Fibroblast of pulmonary artery (primary cell): ENCODE measurements around the gene OSM.

ENCODE experiments used
- DNase-seq: peaks from one replicate; pipeline ENCODE4 v3.0.0-alpha.2; 2010; ENCODE audit warnings: low read depth
- H3K4me3 ChIP-seq: replicated peaks from 2 replicates; pipeline ENCODE4 v1.5.1; 2011; ENCODE audit warnings: low read depth, mild to moderate bottlenecking, control low read depth, low read length, moderate library complexity
- TF ChIP-seq, protein P1 (sequence below): IDR thresholded peaks from 2 replicates; pipeline ENCODE4 v1.5.1; 2011; ENCODE audit warnings: mild to moderate bottlenecking, control low read depth, low read length, inconsistent platforms; ENCODE audit errors: missing control alignments

OSM gene

DNA sequence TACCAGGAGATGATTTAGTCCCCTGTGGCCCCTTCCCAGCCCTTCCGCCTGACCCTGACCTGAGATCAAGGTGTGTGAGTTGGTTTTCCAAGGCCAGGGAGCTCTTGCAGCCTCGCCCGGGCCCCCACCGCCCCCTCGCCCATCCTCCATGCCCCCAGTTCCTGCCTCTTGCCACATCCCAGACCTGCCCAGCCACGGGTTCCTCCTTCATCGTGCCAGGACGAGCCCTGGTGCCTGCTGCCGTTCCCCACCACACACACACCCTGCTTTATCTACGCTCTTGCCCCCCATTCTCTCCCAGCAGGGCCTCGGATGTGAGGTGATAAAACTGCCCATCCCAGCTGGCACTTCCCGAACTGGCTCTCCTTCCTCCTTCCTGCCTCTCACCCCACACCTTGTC is 18.7 kb downstream of the OSM start:
- TF ChIP-seq, protein P1, sequence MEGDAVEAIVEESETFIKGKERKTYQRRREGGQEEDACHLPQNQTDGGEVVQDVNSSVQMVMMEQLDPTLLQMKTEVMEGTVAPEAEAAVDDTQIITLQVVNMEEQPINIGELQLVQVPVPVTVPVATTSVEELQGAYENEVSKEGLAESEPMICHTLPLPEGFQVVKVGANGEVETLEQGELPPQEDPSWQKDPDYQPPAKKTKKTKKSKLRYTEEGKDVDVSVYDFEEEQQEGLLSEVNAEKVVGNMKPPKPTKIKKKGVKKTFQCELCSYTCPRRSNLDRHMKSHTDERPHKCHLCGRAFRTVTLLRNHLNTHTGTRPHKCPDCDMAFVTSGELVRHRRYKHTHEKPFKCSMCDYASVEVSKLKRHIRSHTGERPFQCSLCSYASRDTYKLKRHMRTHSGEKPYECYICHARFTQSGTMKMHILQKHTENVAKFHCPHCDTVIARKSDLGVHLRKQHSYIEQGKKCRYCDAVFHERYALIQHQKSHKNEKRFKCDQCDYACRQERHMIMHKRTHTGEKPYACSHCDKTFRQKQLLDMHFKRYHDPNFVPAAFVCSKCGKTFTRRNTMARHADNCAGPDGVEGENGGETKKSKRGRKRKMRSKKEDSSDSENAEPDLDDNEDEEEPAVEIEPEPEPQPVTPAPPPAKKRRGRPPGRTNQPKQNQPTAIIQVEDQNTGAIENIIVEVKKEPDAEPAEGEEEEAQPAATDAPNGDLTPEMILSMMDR, result no peak
- no peak overlapping the region for H3K4me3 ChIP-seq
- no peak for DNase-seq

DNA sequence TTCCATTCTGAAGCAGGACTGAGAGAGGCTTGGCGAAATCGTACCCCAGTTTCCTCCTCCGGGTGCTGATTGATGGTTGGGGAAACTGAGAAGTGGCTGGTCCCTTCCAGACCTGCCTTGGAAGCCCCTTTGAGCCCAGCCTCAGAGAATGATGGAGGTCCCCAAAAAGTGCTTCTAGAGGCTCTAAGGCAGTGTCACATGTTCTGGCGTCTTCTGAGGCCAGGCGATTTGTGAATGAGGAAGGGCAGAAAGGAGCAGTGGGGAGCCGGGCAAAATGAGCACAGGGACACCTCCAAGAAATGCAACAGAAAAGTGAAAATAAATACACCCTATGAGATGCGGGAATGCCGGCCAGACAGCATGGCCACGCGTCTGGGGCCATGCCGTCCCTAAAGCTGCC is 19.1 kb downstream of the OSM start:
- no peak overlapping the region for H3K4me3 ChIP-seq
- DNase-seq, result no peak
- TF ChIP-seq, protein P1, result no peak

DNA sequence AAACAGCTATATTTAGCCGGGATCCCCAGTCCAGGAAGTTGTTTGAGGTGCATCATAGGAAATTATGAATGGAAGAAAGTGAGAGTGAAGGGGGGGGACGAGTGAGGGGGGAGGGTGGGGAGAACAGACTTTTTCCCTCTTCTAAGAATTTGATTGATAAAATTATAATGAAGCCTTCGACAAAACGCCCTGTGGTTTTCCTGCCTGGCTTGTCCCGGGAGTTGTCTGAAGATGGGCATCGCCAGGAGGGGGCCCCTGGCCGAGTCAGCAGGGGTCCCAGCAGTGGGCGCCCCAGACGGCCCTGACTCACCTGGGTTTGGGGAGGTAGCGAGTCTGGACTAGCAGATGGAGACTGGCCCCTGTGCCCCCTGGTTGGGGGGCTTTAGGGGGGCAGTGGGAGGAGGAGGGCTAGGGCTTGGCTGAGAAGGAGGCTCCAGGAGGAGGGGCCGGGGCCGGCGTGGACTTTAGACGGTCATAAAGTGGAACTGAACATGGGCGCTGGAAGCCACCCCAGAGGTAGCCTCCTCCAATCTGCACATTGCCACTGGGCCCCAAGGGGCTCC is 19.8 kb downstream of the OSM start:
- no peak for DNase-seq
- TF ChIP-seq, protein P1, result no peak
- H3K4me3 ChIP-seq, result peak overlapping the region; percentile 59

DNA sequence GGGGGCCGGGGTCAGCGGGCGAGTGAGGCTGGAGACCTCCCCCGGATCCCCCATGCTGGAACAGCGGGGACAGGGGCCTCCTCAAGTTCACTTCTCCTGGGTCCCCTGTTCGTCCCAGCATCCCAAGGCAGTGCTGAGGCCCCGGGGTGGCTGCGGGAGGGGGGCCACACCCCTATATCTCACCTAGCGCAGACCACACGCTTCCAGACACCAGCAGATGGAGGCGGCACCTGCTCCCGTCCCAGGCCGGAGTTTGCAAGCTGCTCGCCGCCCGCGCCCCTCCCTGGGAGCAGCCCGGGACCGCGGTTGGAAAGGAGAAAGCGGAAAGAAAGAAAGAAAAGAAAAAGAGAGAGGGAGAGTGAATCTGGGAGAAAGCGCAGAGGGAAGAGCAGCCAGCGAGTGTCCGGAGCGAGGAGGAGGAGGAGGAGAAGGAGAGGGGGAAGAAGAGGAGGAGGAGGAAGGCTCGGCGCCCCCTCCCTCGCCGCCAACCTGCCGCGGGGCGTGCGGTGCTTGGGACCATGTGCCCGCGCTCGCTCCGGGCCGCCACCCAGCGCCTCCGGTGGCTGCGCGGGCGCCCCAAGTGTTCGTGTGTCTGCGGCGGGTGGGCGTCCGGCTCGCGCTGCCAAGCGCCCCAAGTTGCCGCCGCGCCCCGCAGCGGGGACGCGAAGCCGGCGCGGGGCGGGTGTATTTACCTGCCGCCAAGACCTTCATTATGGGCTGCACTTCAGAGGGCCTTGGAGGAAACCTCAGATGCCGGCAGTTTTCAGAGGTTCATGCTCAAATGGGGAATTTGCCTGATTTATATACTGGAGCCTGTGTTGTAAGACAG is 20.5 kb downstream of the OSM start, which contains the start of gene LIF:
Gene LIF (minus strand): TSS at position 775 of the 829 bp plus-strand sequence. CDS start 64 bp downstream, at position 711.
- peak; percentile 74 for DNase-seq
- peak within 1 kb of the TSS; percentile 59 for H3K4me3 ChIP-seq
- TF ChIP-seq, protein P1, result no peak

DNA sequence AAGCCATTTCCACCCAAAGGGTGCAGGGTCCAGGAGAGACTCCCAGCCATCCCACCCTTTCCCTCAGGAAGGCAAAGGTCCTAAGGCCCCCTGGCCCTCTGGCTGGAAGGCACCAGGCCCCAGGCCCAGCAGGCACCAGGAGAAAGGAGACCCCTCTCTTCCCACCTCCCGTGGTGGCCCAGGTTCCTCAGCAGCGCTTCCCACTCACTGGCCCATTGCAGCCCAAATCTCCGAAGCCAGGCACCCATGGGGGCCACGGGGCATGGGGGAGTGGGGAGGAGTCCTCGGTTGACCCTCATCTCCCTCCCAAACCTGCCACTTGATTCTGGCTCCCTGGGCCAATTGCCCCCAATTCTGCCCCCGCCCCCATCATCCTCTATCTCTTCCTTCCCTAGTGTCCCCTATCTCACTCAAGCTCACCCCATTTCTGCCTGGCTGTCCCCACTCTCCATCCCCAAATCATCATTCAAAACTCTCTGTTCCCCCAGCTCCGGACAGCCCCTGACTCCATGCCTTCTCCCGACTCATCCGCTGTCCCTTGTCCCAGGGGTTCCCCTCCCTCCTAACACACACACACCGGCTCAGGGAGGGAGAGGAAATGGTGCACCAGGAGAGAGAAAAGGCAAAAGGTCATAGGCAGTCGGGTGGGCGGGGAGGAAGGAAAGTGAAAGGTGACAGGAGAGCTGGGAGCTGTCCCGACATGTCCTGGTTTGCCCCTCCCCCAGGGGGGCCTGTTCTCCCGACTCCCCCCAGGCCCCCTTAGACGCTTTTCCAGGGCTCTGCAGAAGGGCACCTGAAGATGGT is 21.3 kb downstream of the OSM start:
- DNase-seq, result no peak

DNA sequence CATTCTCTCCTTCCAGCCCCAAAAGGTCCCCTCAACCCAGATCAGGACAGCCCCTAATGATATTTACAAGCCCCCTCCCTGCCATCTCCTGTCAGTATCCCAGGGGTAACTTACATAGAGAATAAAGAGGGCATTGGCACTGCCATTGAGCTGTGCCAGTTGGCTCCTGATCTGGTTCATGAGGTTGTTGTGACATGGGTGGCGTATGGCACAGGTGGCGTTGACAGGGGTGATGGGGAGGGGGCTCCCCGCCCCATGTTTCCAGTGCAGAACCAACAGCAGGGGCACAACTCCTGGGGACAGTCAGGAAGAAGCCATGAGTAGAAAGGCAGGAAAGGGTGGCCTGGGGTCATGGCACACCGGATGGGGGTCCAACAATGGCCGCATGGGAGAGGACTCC is 22.0 kb downstream of the OSM start:
- no peak for DNase-seq
- TF ChIP-seq, protein P1, result no peak
- H3K4me3 ChIP-seq, result no peak overlapping the region

More for the DNA sequence above, 21.3 kb downstream of the OSM start:
- H3K4me3 ChIP-seq, result peak overlapping the region; percentile 59
- TF ChIP-seq, protein P1, result no peak
